Mesendoderm (in vitro differentiated cells): ENCODE measurements around the gene COPB1.

Source experiments
- DNase-seq: peaks from one replicate; pipeline ENCODE4 v3.0.0; 2013
- H2AK5ac ChIP-seq: 2 replicates; pipeline ENCODE4 v1.6.1; 2013; ENCODE audit warnings: low read length, inconsistent platforms
- H2BK120ac ChIP-seq: 2 replicates; pipeline ENCODE4 v1.6.1; 2013; ENCODE audit warnings: low read depth, mild to moderate bottlenecking, low read length, moderate library complexity, mixed read lengths
- H2BK15ac ChIP-seq: replicated peaks from 2 replicates; pipeline ENCODE4 v1.6.1; 2013; ENCODE audit warnings: low read depth, mild to moderate bottlenecking, moderate library complexity
- H2BK5ac ChIP-seq: 2 replicates; pipeline ENCODE4 v1.6.1; 2013; ENCODE audit warnings: low read length, inconsistent platforms
- H3K18ac ChIP-seq: 2 replicates; pipeline ENCODE4 v1.6.1; 2013; ENCODE audit warnings: mild to moderate bottlenecking, low read length, mixed read lengths
- H3K23ac ChIP-seq: one replicate; pipeline ENCODE4 v1.6.1; 2013; ENCODE audit warnings: low read length
- H3K27ac ChIP-seq: 2 replicates; pipeline ENCODE4 v1.5.1; 2013; ENCODE audit warnings: low read depth, mild to moderate bottlenecking, inconsistent platforms, low read length, moderate library complexity
- H3K27me3 ChIP-seq: 2 replicates; pipeline ENCODE4 v1.6.1; 2013; ENCODE audit warnings: low read length, control low read depth, mild to moderate bottlenecking, inconsistent platforms; ENCODE audit not compliant: insufficient read depth, poor library complexity
- H3K36me3 ChIP-seq: 2 replicates; pipeline ENCODE4 v1.6.1; 2013; ENCODE audit warnings: low read length, inconsistent platforms; ENCODE audit not compliant: control insufficient read depth, insufficient read depth
- H3K4ac ChIP-seq: one replicate; pipeline ENCODE4 v1.6.1; 2013; ENCODE audit warnings: low read depth, mild to moderate bottlenecking, low read length, moderate library complexity
- H3K4me1 ChIP-seq: 2 replicates; pipeline ENCODE4 v1.6.1; 2013; ENCODE audit warnings: low read depth, low read length, inconsistent platforms; ENCODE audit not compliant: control insufficient read depth
- H3K4me2 ChIP-seq: 2 replicates; pipeline ENCODE4 v1.6.1; 2013; ENCODE audit warnings: low read length
- H3K4me3 ChIP-seq: 2 replicates; pipeline ENCODE4 v1.5.1; 2013; ENCODE audit warnings: mild to moderate bottlenecking, low read length
- H3K56ac ChIP-seq: one replicate; pipeline ENCODE4 v1.6.1; 2013; ENCODE audit warnings: low read length
- H3K79me1 ChIP-seq: 2 replicates; pipeline ENCODE4 v1.6.1; 2013; ENCODE audit warnings: low read length, inconsistent platforms
- H3K79me2 ChIP-seq: 2 replicates; pipeline ENCODE4 v1.6.1; 2013; ENCODE audit warnings: mild to moderate bottlenecking, low read length; ENCODE audit not compliant: control insufficient read depth, insufficient read depth
- H3K9ac ChIP-seq: 2 replicates; pipeline ENCODE4 v1.6.1; 2013; ENCODE audit warnings: low read length, inconsistent platforms
- H4K5ac ChIP-seq: one replicate; pipeline ENCODE4 v1.6.1; 2013; ENCODE audit warnings: low read length
- H4K8ac ChIP-seq: one replicate; pipeline ENCODE4 v1.6.1; 2013; ENCODE audit warnings: low read depth, mild to moderate bottlenecking, control low read depth, low read length, moderate library complexity
- WGBS: extraction: QIAGEN DNeasy Blood & Tissue Kit; methylation state at CpG from one replicate; pipeline ENCODE4 v1.1.7; 2013; ENCODE audit warnings: low lambda C conversion rate, missing lambda C conversion rate; ENCODE audit not compliant: insufficient coverage; ENCODE audit errors: extremely low coverage; 5-methylcytosine and 5-hydroxymethylcytosine counted together

The COPB1 gene

GRCh38 chr11:14417617-14418374, 81.8 kb downstream of the COPB1 start:
- H3K23ac ChIP-seq = no peak overlapping the region
- H2BK15ac ChIP-seq = no peak overlapping the region
- DNase-seq = no peak
- no peak overlapping the region for H3K4me3 ChIP-seq
- peaks cover 13% of the 10 kb centered on the region for H3K4me1 ChIP-seq
- H3K4me2 ChIP-seq = no peak overlapping the region
- WGBS = no CpG with 5 or more reads among the region's 4 CpGs
- H2BK120ac ChIP-seq = no peak overlapping the region
- no peaks in the 10 kb centered on the region for H3K79me2 ChIP-seq
- no peak overlapping the region for H3K9ac ChIP-seq
- H3K27me3 ChIP-seq = no peaks in the 10 kb centered on the region
- no peak overlapping the region for H3K18ac ChIP-seq
- no peak overlapping the region for H3K56ac ChIP-seq
- H3K79me1 ChIP-seq = no peaks in the 10 kb centered on the region
- no peak overlapping the region for H2BK5ac ChIP-seq
- H3K4ac ChIP-seq = no peak overlapping the region
- H3K36me3 ChIP-seq = no peaks in the 10 kb centered on the region
- H3K27ac ChIP-seq = no peak overlapping the region
- H4K8ac ChIP-seq = no peak overlapping the region
- H2AK5ac ChIP-seq = no peak overlapping the region
- no peak overlapping the region for H4K5ac ChIP-seq

- Histone ChIP-seq H3K23ac (no peak overlapping the region), H2BK5ac (no peak overlapping the region), H3K27ac (no peak overlapping the region), H2BK120ac (no peak overlapping the region), H4K5ac (no peak overlapping the region), H3K4me2 (no peak overlapping the region), H2BK15ac (no peak overlapping the region), H3K79me2 (no peaks in the 10 kb centered on the region), H3K36me3 (no peaks in the 10 kb centered on the region), H3K4me3 (no peak overlapping the region), H3K4ac (no peak overlapping the region), H2AK5ac (no peak overlapping the region), H3K79me1 (no peaks in the 10 kb centered on the region), H4K8ac (no peak overlapping the region), H3K18ac (no peak overlapping the region), H3K9ac (no peak overlapping the region), H3K4me1 (peaks cover 13% of the 10 kb centered on the region), H3K56ac (no peak overlapping the region), H3K27me3 (no peaks in the 10 kb centered on the region)
- WGBS = no CpG with 5 or more reads among the region's 4 CpGs
- DNase-seq = no peak
Measured at GRCh38 chr11:14417186-14417585, 82.4 kb downstream of the COPB1 start.

GRCh38 chr11:14414470-14415461, 84.8 kb downstream of the COPB1 start:
- H3K9ac ChIP-seq = no peak overlapping the region
- H3K27me3 ChIP-seq = no peaks in the 10 kb centered on the region
- H3K23ac ChIP-seq = no peak overlapping the region
- H3K27ac ChIP-seq = no peak overlapping the region
- H3K56ac ChIP-seq = peak overlapping the region; percentile 28
- H3K18ac ChIP-seq = peak overlapping the region; percentile 42
- no peak overlapping the region for H2BK120ac ChIP-seq
- H3K4ac ChIP-seq = peak overlapping the region; percentile 48
- H3K79me2 ChIP-seq = no peaks in the 10 kb centered on the region
- H2BK15ac ChIP-seq = no peak overlapping the region
- H3K4me3 ChIP-seq = no peak overlapping the region
- no peak overlapping the region for H3K4me2 ChIP-seq
- peak overlapping the region; percentile 84 for H4K5ac ChIP-seq
- no peaks in the 10 kb centered on the region for H3K36me3 ChIP-seq
- H4K8ac ChIP-seq = no peak overlapping the region
- H3K79me1 ChIP-seq = no peaks in the 10 kb centered on the region
- WGBS = no CpG with 5 or more reads among the region's 7 CpGs
- peak; percentile 56 for DNase-seq
- peaks cover 20% of the 10 kb centered on the region for H3K4me1 ChIP-seq
- peak overlapping the region; percentile 7 for H2BK5ac ChIP-seq
- no peak overlapping the region for H2AK5ac ChIP-seq

- no peak overlapping the region for H4K8ac ChIP-seq
- no peak overlapping the region for H3K23ac ChIP-seq
- H3K56ac ChIP-seq = peak overlapping the region; percentile 68
- peak overlapping the region; percentile 51 for H2BK5ac ChIP-seq
- no peaks in the 10 kb centered on the region for H3K36me3 ChIP-seq
- H3K79me1 ChIP-seq = no peaks in the 10 kb centered on the region
- WGBS = no CpG with 5 or more reads among the region's 4 CpGs
- H3K4me1 ChIP-seq = peaks cover 27% of the 10 kb centered on the region
- peak overlapping the region; percentile 44 for H3K18ac ChIP-seq
- no peak overlapping the region for H2BK120ac ChIP-seq
- H3K4me3 ChIP-seq = no peak overlapping the region
- H3K27ac ChIP-seq = peak overlapping the region; percentile 8
- H3K27me3 ChIP-seq = no peaks in the 10 kb centered on the region
- DNase-seq = peak; percentile 93
- no peak overlapping the region for H4K5ac ChIP-seq
- no peaks in the 10 kb centered on the region for H3K79me2 ChIP-seq
- no peak overlapping the region for H3K9ac ChIP-seq
- no peak overlapping the region for H2BK15ac ChIP-seq
- H2AK5ac ChIP-seq = no peak overlapping the region
- no peak overlapping the region for H3K4me2 ChIP-seq
- H3K4ac ChIP-seq = peak overlapping the region; percentile 24
Measured at GRCh38 chr11:14413307-14414069, 86.1 kb downstream of the COPB1 start.

GRCh38 chr11:14411818-14412217, 87.8 kb downstream of the COPB1 start:
- no peak overlapping the region for H2BK120ac ChIP-seq
- no peaks in the 10 kb centered on the region for H3K79me1 ChIP-seq
- H3K4me2 ChIP-seq = no peak overlapping the region
- H3K9ac ChIP-seq = no peak overlapping the region
- H3K27me3 ChIP-seq = no peaks in the 10 kb centered on the region
- H2BK5ac ChIP-seq = peak overlapping the region; percentile 51
- H3K4me1 ChIP-seq = peaks cover 29% of the 10 kb centered on the region
- no peak overlapping the region for H3K4me3 ChIP-seq
- peak overlapping the region; percentile 68 for H3K56ac ChIP-seq
- H2AK5ac ChIP-seq = no peak overlapping the region
- no peak overlapping the region for H3K23ac ChIP-seq
- no peak overlapping the region for H4K5ac ChIP-seq
- H3K18ac ChIP-seq = peak overlapping the region; percentile 1
- no peak overlapping the region for H3K27ac ChIP-seq
- H3K36me3 ChIP-seq = no peaks in the 10 kb centered on the region
- no peak overlapping the region for H2BK15ac ChIP-seq
- H3K4ac ChIP-seq = peak overlapping the region; percentile 19
- H3K79me2 ChIP-seq = no peaks in the 10 kb centered on the region
- H4K8ac ChIP-seq = no peak overlapping the region
- DNase-seq = no peak
